CD4-positive, alpha-beta T cell treated with Interleukin-6 for 4 hours (primary cell): ENCODE results near the gene ARMS2.

ENCODE experiments used
- DNase-seq: peaks from one replicate; pipeline ENCODE4 v3.0.0-alpha.2; 2020; ENCODE audit warnings: mixed read lengths

Gene ARMS2

GRCh38 chr10:122474131-122474818 lies 19.8 kb downstream of the ARMS2 start:
- no peak for DNase-seq

- DNase-seq = no peak
Observed at GRCh38 chr10:122475100-122475499, 20.6 kb downstream of the ARMS2 start.

DNA sequence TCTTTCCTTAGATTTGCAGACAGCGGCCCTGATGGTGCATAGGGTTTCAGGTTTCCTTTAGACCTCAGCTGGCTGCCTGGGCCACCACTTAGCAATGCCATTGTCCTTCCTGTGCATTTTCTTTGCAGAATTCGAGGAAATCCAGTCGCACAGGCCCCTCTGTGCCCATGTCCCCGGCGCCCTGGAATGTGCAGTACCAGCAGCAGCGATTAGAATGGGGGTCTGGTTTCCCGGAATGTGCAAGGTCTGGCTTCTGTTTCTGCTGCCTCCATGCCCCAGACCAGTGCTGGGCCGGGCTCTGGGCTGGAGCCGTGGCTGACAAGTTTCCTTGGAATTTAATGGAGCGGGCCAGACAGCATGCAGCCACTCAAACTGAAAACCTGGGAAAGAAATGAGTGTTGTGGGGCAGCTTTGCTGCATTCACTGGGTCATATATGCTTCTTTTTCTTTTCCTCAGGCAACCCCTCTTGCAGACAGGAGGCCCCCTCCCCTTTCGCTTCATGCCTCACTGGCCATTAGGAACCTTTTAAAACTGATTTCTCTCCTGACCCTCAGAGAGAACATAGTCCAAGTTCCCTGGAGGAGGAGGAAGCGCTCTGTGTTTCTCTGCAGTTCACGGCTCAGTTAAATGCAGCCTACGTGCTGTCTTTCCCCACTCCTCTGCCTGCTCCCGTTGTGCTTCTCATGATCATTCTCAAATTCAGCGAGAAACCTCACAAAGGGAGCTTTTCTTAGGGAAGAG lies 21.3 kb downstream of the ARMS2 start:
- no peak for DNase-seq

DNA sequence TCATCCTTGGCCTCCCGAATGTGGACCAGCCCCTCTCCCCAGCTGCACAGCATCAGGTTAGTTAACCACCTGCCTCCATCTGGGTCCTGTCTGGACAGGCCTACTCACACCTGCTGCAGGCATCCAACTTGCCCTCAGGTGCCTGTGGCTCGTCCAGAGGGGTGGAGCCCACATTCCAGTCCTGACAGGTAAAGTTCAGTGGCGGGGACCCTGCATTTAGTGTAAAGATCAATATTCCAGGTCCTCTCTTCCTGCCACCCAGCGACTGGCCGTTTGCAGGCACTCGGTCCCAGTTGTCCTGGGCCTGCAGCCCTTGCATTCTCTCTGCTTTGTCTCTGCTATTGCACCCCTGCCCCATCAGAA lies 21.9 kb downstream of the ARMS2 start:
- DNase-seq = no peak

DNA sequence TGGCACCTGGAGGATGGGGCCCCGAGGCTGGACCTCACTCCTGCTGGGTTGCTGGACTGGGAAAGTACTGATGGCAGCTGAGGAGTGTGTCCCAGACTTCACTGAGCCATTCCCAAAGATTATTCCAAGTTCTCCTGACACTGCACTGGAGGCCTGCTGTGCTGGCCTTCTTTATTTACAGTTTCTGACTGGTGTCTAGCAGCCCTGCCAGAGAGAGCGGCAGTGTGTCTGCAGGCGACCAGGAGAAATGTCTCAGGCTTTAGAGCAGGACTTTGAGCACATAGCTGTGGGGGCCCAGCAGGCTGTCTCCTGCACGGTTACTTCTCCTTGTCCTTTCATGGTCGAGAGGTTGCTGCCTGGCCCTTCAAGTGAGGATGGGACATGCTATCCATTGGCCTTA lies 23.0 kb downstream of the ARMS2 start:
- no peak for DNase-seq

GRCh38 chr10:122478971-122479370 lies 24.5 kb downstream of the ARMS2 start:
- no peak for DNase-seq

DNA sequence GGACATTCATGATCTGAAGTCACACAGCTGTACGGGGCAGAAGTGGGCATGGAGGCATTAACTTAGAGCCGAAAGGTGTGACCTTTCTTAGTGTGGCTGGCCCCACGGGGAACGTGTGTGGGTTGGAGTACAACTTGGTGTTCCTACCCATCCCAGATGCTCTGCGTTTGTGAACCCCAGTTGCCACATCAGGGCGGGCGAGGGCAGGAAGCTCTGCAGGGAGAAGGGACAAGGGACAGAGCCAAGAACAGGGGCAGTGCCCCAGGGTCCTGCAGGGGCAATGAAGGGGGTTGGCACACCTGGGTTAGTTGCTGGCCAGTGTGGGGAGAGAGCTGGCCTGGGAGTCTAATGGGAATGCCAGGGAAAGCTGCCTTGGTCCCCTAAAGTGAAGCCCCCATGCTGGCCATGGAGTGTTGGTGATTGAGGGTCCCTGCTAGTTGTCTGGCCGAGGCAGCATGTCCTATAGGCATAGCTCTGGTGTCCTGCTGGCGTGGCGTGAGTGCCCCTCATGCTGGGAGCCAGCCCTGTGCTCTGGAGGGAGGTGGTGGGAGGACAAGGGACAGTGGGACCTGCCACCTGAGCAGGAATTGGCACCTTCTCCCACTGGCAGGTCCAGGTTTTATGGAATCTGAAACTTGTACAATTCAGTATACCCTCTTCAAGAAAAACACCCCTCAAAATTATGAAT lies 25.8 kb downstream of the ARMS2 start:
- no peak for DNase-seq

- DNase-seq = no peak
Observed at GRCh38 chr10:122481296-122482056, 27.0 kb downstream of the ARMS2 start.

DNA sequence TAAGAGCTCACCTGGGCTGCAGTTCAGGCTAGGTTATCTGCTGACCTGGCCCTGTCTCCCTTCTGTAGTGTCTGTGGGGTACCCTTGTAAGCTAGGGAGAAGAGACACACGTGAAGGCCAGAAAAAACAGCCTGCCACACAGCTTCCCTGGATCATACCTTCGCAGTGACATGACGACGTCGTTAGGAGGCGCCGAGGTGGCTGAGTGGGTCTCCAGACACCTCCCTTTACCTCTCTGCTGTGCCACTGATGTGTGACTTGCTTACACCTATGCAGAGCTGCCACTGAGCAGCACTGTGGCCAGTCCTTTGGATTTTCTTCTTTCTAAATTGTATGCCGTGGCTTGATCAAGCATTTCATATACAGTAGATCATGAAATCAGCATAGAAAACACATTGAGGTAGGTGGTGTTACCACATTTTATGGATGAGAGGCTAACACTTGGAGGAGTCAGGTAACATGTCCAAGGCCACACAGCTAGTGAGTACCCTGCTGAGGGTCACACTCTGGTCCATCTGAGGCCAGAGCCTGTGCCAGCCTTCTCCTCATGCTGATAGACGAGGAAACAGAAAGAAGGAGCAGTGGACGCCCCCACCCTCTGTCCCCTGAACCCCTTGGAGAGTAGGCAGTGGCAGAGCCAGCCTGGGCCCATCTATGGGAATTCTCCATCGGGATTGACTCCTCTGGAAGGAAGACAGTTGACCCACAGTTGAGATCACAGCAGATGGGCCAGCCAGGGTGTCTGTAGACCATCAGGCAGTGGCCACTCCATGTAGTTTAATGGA lies 30.0 kb downstream of the ARMS2 start:
- no peak for DNase-seq

DNA sequence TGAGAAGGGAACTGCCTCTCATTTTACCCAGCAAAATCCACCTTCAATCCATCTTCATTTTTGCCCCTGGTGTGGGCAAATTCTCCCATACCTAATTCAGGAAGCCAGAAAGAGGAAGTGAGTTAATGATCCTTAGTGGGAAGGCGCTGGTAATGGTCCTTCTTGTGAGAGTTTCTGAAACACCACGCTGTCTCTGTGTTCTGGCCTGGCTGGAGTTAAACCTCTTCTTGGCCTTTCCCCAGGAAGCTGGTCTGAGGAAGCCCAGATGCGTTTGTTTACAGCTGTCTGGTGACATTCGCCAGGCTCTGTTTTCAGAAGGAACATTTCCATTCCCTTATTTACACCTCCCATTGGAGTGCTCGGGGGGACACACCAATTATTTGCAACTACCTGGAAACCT lies 31.2 kb downstream of the ARMS2 start:
- DNase-seq = no peak

GRCh38 chr10:122486406-122487080 lies 32.1 kb downstream of the ARMS2 start:
- DNase-seq = no peak

- no peak for DNase-seq
Observed at GRCh38 chr10:122487174-122487765, 32.8 kb downstream of the ARMS2 start.

DNA sequence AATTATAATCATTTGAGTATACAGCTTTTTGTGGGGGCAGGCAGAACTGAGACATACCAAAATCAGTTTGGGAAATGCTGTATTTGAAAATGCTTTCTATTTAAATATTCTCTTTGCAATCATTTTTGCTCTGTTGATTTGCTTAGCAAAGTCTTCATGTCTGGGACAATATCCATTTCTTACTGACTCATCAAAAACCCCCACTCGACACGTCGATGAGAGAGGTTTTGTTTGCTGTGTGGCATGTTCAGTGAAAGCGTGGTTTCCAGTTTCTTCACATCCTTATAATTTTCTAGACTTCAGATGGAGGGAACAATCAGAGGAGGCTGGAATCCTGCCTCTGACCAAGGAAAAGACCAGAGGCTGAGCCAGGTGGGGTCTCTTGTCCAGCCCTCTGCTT lies 35.8 kb downstream of the ARMS2 start:
- DNase-seq = no peak

GRCh38 chr10:122490786-122491680 lies 36.6 kb downstream of the ARMS2 start:
- peak; percentile 37 for DNase-seq

GRCh38 chr10:122492006-122492405 lies 37.6 kb downstream of the ARMS2 start:
- peak; percentile 13 for DNase-seq

GRCh38 chr10:122492999-122493481 lies 38.6 kb downstream of the ARMS2 start:
- no peak for DNase-seq

DNA sequence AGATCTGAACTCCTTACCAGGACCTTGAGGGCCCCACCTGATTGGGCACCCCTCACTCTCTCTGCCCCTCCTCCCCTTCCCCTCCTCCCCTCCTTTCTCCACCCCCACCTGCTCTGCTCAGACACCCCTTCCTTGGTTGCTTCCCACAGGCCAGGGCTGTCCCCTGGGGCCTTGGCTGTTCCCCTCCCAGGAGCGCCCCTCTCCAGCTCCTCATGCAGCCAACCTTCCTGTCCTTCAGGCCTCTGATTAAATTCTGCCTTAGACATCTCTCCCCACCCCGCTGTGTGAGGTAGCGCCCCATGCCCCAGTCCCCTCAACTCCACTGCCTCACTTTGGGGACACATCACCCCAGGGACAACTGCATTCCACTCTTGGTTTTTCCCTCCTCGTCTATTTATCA lies 39.3 kb downstream of the ARMS2 start:
- no peak for DNase-seq

- DNase-seq = no peak
Observed at GRCh38 chr10:122494173-122494820, 39.8 kb downstream of the ARMS2 start.

DNA sequence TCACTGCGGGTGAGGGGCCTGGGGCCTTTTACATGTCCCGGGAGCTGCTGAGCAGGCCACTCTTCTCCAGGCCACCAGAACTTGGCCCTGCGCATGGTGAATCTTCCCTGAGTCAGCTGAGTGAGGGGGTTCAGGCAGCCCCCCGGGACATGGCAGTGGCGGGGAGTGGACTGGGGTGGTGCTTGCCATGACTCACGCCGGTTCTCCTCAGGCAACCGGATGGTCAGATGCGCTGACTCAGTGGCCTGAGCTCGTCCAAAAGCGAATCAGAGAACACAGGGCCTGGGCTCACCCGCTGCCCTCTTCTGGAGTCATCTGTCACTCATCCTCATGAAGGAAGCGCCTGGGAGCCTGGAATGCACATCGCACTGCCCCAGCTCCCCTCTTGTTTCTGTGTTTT lies 40.4 kb downstream of the ARMS2 start:
- DNase-seq = no peak
